ENCODE data around the gene PRG2.

GRCh38 chr11:57364851-57365660 lies 25.4 kb downstream of the PRG2 start:
- TF ChIP-seq TCF7L2 (IDR thresholded peaks at IDR 0.05; ENCODE audit: low read depth, low read length) (no peak), CTCF (IDR thresholded peaks at IDR 0.05) (no peak), SIN3A (IDR thresholded peaks at IDR 0.05; ENCODE audit: borderline replicate concordance, insufficient read depth, low read depth, low read length) (no peak), POLR2AphosphoS5 (IDR thresholded peaks at IDR 0.05; ENCODE audit: low read depth, low read length) (no peak), REST (IDR thresholded peaks at IDR 0.05; ENCODE audit: insufficient read depth in 1 of 2, low read depth in 2 of 2, low read length in 1 of 2) (no peak)

Measured in Panc1 (cell line).